Amygdala (tissue), 56 donors: ENCODE data around the gene KRT26.
A peak's percentile ranks its signal among the peaks of the same experiment; 100 is the strongest.
"Not testable (repeated sequence)": the region's sequence is repeated elsewhere in the genome, so short reads cannot be mapped to it uniquely, and the experiment has no call there.

ENCODE experiments used
- DNase-seq, 56 donors: peaks; one replicate each; lab custom pipeline; 2025; lab: John Stamatoyannopoulos, UW

KRT26 gene

GRCh38 chr17:40772101-40772500, at the start of gene KRT26:
Gene KRT26, minus strand, starts transcription at chr17:40772201. Its CDS starts 88 bp downstream, at chr17:40772113.
- DNase-seq: no peak

DNA sequence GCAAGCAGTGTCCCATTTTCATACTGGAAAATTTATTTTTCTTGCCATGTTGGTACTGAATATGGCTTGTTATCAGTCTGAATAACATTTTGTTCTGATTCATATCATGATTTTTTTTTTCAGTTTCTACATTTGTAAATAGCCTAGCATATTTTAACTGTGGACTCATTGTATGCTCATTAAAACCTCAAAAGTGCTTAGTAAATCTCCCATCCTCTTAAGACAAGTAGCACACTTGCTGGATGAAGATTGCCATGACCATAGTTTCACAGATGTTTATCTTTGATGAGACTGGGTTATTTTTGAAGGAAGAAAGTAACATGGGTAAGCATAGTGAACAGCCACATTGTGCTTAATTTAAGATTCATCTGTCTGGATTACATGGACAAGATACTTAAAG, 49.5 kb upstream of the KRT26 start:
- no peak for DNase-seq

DNA sequence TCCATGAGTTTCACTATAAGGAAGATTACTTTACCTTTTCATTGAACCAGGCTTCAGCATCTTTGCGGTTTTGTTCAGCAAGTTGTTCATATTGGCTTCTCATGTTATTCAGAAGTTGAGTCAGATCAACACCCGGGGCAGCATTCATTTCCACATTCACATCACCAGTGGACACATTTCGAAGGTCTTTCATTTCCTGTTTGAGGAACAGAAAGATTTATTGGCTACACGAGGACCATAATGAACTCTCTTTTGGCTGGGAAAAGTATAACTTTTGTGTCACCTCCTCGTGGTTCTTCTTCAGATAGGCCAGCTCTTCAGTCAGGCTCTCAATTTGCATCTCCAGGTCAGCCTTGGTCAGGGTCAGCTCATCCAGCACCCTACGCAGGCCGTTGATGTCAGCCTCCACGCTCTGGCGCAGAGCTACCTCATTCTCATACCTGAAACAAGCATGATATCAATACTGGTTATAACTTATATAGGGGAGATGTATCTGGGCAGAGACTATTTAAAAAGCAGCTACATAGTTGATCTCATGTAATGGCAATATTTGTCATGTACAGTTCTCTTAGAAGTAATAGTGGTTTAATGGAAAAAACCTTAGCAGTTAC, 48.3 kb upstream of the KRT26 start:
- DNase-seq: no peak

GRCh38 chr17:40819528-40820125, 47.6 kb upstream of the KRT26 start:
- no peak for DNase-seq

- DNase-seq: peak in 52 of 56 donors; percentile 6 to 82 (median 57)
These were observed 46.9 kb upstream of the KRT26 start for GRCh38 chr17:40818733-40819527.

DNA sequence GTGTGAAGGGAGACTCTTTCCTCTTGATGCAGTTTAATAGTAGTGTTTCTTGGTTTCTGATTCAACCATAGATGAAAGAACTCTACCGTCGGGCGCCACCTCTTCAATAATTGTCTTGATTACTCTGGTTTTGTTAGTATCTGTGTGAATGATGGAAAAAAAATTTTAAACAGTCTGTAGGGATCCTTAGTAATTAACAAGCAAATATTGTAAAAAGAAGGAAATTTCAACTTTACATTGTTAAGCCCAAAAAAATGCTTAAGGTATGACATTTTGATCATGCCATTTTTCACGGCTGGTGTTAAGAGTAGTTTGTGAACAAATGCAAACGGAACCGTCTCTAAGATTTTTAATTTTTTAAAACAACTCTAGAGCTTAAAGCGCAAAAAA, 46.3 kb upstream of the KRT26 start:
- no peak for DNase-seq

DNA sequence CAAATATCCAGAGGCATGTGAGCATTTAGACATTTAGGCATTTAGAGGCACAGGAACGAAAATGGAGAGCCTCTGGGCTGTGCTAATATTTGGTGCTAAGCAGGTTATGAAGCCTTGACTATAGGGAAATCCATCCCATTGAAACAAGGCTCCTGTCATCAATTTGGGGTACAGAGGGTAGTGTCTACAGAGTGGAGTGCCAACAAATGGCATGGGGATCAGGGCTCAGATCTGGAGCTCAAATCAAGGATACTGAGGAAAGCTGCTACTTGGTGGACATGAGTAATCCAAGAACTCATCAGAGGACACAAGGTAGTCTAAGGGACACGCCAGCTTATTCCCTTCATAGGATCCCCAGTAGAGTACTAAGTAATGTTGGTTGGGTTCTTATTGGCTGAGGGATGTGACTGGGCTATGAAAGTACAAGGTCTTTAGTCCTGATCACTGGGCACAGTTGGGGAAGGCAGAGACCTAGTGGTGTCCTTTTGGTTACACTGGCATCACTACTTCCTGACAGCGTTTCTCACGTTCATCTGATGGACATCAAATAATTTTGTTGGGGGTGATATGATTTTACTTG, 45.2 kb upstream of the KRT26 start:
- no peak for DNase-seq

DNA sequence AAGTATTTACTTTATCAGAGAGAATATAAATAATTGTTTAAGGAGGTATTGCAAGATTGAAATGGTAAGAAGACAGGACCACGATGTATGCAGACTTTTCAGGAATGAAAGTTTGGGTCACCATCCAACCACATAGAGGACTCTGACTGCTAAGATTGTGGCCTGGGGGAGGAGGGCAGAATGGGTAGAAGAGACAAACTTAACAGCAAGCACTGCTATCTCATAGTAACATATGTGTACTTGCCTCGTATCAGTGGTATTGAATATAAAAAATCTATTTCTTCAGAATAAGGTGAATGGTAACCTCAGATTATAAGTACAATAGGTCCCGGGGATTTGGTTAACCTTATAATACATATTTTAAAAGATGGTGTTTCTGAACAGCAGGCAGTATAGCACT, 44.6 kb upstream of the KRT26 start:
- no peak for DNase-seq

- no peak for DNase-seq
These were observed 43.4 kb upstream of the KRT26 start for GRCh38 chr17:40815381-40815780.

- DNase-seq: not testable (repeated sequence)
These were observed 42.7 kb upstream of the KRT26 start for GRCh38 chr17:40814657-40815056.

GRCh38 chr17:40813804-40814203, 41.8 kb upstream of the KRT26 start:
- no peak for DNase-seq

DNA sequence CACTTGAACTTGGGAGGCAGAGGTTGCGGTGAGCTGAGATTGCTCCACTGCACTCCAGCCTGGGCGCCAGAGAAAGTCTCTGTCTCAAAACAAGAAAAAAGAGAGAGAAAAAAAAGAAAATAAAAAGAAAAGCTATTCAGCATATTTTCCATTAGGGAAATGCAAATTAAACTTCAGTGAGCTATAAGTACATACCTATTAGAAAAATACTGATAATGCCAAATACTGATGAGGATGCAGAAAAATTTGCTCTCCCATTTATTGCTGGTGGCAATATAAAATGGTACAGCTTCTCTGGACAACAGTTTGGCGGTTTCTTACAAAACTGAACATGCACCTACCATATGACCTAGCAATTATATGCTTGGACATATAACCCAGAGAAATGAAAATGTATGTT, 40.6 kb upstream of the KRT26 start:
- no peak for DNase-seq

GRCh38 chr17:40810494-40810893, 38.5 kb upstream of the KRT26 start:
- no peak for DNase-seq

DNA sequence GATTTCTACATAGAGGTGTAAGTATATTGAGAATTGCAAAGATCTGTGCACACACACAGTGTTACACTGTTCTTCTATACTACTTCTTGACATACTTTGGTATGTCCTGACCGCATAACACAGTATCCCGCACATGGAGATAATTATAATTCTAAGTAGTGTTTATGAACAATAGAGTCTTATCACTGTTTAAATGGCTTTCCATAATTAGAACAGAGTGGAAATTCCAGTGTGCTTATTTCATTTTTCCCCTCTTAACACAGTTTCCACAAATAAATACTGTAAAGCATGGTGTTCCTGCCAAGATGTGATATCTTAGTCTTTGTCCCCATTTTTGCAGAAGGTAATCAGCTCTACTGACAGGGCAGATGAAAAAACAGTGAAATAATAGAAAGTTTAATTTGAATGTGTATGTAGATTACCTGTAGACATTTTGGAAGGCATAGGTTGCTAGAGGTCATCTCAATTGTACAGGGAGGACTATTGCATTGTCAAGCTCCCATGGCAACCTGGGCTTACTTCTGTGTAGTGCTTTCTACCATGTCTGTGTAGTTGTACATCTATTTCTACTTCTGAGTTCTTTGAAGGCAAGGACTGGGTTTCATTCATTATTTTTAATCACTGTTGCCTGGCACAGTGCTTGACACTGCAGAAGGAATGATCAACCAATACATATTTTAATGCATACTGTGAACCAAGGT, 37.9 kb upstream of the KRT26 start:
- no peak for DNase-seq

DNA sequence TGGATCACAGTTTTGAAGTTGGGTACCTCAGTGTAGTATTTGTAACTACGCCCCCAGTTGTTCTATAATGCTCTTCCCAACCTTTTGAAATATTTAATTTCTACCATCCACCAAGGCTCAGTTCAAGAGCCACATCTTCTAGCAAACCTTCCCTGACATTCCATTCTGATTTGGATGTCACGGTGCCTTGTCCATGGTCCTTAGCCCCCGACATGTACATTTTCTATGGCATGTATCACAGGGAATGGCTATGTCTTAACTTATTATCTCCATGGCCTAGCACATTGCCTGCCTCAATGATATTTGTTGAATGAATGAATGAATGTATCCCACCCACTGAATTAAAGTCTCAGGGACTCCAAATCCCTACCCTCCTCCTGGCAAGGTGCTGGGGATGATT, 34.1 kb upstream of the KRT26 start:
- DNase-seq: no peak

- DNase-seq: peak in 31 of 56 donors; percentile 0 to 59 (median 11)
These were observed 31.6 kb upstream of the KRT26 start for GRCh38 chr17:40803617-40804082.

DNA sequence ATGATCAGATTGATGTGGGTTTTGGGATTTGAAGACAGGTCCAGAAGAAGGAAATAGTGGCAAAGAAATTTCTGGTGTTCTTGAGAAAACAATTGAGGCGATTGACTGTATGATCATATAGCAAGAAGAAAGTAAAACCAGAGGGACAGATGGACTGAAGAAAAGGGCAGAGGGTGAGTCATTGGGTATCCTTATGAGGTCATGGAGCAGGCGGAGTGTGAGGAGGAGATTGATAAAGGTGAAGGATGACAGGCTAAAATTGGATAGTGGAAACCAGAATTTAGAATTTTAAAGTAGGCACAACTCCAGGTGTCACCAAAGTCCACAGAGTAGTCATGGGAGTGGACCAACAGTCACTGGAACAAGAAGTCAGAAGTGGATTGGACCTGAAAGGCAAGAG, 29.2 kb upstream of the KRT26 start:
- DNase-seq: no peak

DNA sequence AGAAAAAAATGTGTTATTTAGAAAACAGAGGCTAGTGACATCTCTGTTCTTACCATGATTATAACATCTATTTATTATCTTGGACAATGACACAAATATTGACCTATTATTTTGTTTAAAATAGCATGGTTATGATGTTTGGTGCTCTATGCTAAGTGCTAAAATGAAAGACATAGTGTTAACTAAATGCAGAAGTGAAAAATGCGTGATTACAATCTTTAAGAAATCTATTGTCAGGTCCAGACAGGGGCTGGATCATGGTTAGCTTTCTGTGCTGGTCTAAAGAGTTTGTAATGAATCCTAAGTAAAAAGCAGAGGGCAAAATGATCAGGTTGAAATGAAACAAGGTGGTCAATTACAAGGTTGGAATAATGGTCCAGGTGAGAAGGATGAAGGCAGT, 28.4 kb upstream of the KRT26 start:
- DNase-seq: no peak

GRCh38 chr17:40799859-40800258, 27.9 kb upstream of the KRT26 start, which contains the start of gene KRT28:
Gene KRT28, minus strand, starts transcription at chr17:40799959. Its CDS starts 66 bp downstream, at chr17:40799893.
- DNase-seq: no peak

GRCh38 chr17:40796846-40797245, 24.8 kb upstream of the KRT26 start:
- DNase-seq: no peak
